Measurements from ENCODE around the gene YIF1B. TPM values are rescaled to one million over a fixed set of nuclear protein-coding genes. Genes with fewer than 3 reads are reported as not detected.

Gene YIF1B
- total and polyA plus RNA-seq, 2 donors (not counting 1 experiment from before 2014, with no cell fraction given) = 31.6 to 58.3 TPM

- Mint-ChIP-seq H3K4me3 (peak overlapping the region; percentile 97), H3K9me3 (ENCODE audit: insufficient read depth) (no peaks in the 10 kb centered on the region), H3K27me3 (no peaks in the 10 kb centered on the region), H3K27ac (peak overlapping the region; percentile 97), H3K4me1 (peaks cover 13% of the 10 kb centered on the region)
- Histone ChIP-seq H3K4me2 (replicated peaks; ENCODE audit: low read depth, low read length, poor library complexity, severe bottlenecking) (peak overlapping the region; percentile 89), H2AFZ (ENCODE audit: insufficient read depth, low read depth, low read length, poor library complexity, severe bottlenecking) (peak overlapping the region; percentile 87), H3K79me2 (ENCODE audit: control insufficient read depth, insufficient read depth, low read length) (peaks cover 6% of the 10 kb centered on the region), H3K4me3 (ENCODE audit: control extremely low read depth in 1 of 5, extremely low read depth in 1 of 5, insufficient read depth in 1 of 5, low read depth in 2 of 5, low read length in 4 of 5) (peak overlapping the region; percentile 52 to 85 (median 80)), H3K36me3 (replicated peaks in 1 of 2; ENCODE audit: control extremely low read depth in 1 of 2, control insufficient read depth in 1 of 2, extremely low read depth in 1 of 2, insufficient read depth in 2 of 2, low read length in 1 of 2) (no peaks in the 10 kb centered on the region), H4K20me1 (ENCODE audit: control insufficient read depth, insufficient read depth, low read length, poor library complexity, severe bottlenecking) (no peaks in the 10 kb centered on the region), H3K9me3 (ENCODE audit: control extremely low read depth in 1 of 3, control insufficient read depth in 2 of 3, insufficient read depth in 1 of 3, low read length in 2 of 3) (no peaks in the 10 kb centered on the region), H3K4me1 (ENCODE audit: control insufficient read depth in 2 of 2, insufficient read depth in 2 of 2, low read length in 2 of 2) (peaks cover 5 to 11% of the 10 kb centered on the region in 2 donors), H3K27ac (ENCODE audit: low read length in 2 of 2) (peak overlapping the region; percentile 89 to 95), H3K9ac (ENCODE audit: low read length) (peak overlapping the region; percentile 78), H3K27me3 (replicated peaks in 1 of 4; ENCODE audit: control extremely low read depth in 1 of 4, control insufficient read depth in 3 of 4, insufficient read depth in 4 of 4, low read length in 3 of 4) (no peaks in the 10 kb centered on the region)
- ATAC-seq (ENCODE audit: low read depth) = peak; percentile 64
- peak; percentile 96 for DNase-seq
- ChIA-PET POLR2A (interaction anchor here (0.5 to 1.3 kb wide), 7 partner anchors 38 to 1258 kb away, joined by 3 to 14 read pairs (median 3); partner anchors contain the start of genes PSMD8, SIPA1L3, WDR87 and ZNF420), CTCF (interaction anchor here (0.5 to 4.7 kb wide), 14 partner anchors 38 to 595 kb away, joined by 3 to 55 read pairs (median 6); partner anchors contain the start of genes EIF3K, GGN, PPP1R14A and PSMD8)
- intact Hi-C loops (cut with micrococcal nuclease) = loop anchor here (1.0 to 10.0 kb wide), 16 partner anchors 20 to 1259 kb away; partner anchors contain the start of genes FAM98C, GGN, PSMD8 and SIPA1L3
- WGBS (ENCODE audit: insufficient coverage) = under 1% methylated on average over 48 of the region's 52 CpGs
- TF ChIP-seq, protein P1, sequence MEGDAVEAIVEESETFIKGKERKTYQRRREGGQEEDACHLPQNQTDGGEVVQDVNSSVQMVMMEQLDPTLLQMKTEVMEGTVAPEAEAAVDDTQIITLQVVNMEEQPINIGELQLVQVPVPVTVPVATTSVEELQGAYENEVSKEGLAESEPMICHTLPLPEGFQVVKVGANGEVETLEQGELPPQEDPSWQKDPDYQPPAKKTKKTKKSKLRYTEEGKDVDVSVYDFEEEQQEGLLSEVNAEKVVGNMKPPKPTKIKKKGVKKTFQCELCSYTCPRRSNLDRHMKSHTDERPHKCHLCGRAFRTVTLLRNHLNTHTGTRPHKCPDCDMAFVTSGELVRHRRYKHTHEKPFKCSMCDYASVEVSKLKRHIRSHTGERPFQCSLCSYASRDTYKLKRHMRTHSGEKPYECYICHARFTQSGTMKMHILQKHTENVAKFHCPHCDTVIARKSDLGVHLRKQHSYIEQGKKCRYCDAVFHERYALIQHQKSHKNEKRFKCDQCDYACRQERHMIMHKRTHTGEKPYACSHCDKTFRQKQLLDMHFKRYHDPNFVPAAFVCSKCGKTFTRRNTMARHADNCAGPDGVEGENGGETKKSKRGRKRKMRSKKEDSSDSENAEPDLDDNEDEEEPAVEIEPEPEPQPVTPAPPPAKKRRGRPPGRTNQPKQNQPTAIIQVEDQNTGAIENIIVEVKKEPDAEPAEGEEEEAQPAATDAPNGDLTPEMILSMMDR (IDR thresholded peaks at IDR 0.05) = no peak
- no peak for TF ChIP-seq EZH2 (IDR thresholded peaks at IDR 0.05; ENCODE audit: borderline replicate concordance, insufficient read depth, low read depth, low read length, poor library complexity, severe bottlenecking)
Observed at GRCh38 chr19:38335949-38336637, 20.3 kb upstream of the YIF1B start.

DNA sequence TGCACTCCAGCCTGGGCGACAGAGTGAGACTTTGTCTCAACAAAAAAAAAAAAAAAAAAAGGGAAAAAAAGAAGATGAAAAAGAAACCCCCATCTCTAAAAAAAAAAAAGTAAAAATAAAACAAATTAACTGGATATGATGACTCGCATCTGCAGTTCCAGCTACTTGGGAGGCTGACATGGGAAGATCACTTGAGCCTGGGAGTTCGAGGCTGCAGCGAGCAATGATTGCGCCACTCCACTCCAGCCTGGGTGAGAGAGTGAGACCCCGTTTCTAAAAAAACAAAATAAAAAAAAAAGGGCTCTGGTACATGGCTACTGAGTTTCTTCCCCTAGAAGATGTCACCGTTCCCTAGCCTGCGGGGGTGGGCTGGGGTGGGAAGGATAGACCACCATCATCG lies 17.5 kb upstream of the YIF1B start:
- no peaks in the 10 kb centered on the region for H3K27me3 ChIP-seq (replicated peaks in 1 of 4; ENCODE audit: control extremely low read depth in 1 of 4, control insufficient read depth in 3 of 4, insufficient read depth in 4 of 4, low read length in 3 of 4)
- no peak overlapping the region for H3K4me2 ChIP-seq (replicated peaks; ENCODE audit: low read depth, low read length, poor library complexity, severe bottlenecking)
- H3K4me3 ChIP-seq (ENCODE audit: control extremely low read depth in 1 of 5, extremely low read depth in 1 of 5, insufficient read depth in 1 of 5, low read depth in 2 of 5, low read length in 4 of 5) = no peak overlapping the region
- no peak overlapping the region for H2AFZ ChIP-seq (ENCODE audit: insufficient read depth, low read depth, low read length, poor library complexity, severe bottlenecking)
- ChIA-PET CTCF (interaction anchor here (1.7 to 4.7 kb wide), 3 partner anchors 89 to 106 kb away, joined by 4 to 55 read pairs (median 14); no protein-coding TSS in a partner anchor), POLR2A (interaction anchor here (0.7 kb wide), 1 partner anchor 431 kb away, joined by 4 read pairs; no protein-coding TSS in a partner anchor)
- Mint-ChIP-seq H3K9me3 (ENCODE audit: insufficient read depth) (no peaks in the 10 kb centered on the region), H3K4me3 (no peak overlapping the region), H3K4me1 (peaks cover 10% of the 10 kb centered on the region), H3K27ac (no peak overlapping the region), H3K27me3 (no peaks in the 10 kb centered on the region)
- WGBS (ENCODE audit: insufficient coverage) = 100% methylated on average over 4 of the region's 9 CpGs
- H3K9me3 ChIP-seq (ENCODE audit: control extremely low read depth in 1 of 3, control insufficient read depth in 2 of 3, insufficient read depth in 1 of 3, low read length in 2 of 3) = no peaks in the 10 kb centered on the region
- intact Hi-C loops (cut with micrococcal nuclease) = loop anchor here (10.0 kb wide), 2 partner anchors 608 to 1118 kb away; partner anchors contain the start of genes ZNF383 and ZNF585B
- H3K79me2 ChIP-seq (ENCODE audit: control insufficient read depth, insufficient read depth, low read length) = no peaks in the 10 kb centered on the region
- ATAC-seq (ENCODE audit: low read depth) = no peak
- no peak overlapping the region for H3K9ac ChIP-seq (ENCODE audit: low read length)
- no peak for TF ChIP-seq EZH2 (IDR thresholded peaks at IDR 0.05; ENCODE audit: borderline replicate concordance, insufficient read depth, low read depth, low read length, poor library complexity, severe bottlenecking)
- TF ChIP-seq, protein P1 (IDR thresholded peaks at IDR 0.05) = no peak
- peaks cover 5 to 11% of the 10 kb centered on the region in 2 donors for H3K4me1 ChIP-seq (ENCODE audit: control insufficient read depth in 2 of 2, insufficient read depth in 2 of 2, low read length in 2 of 2)
- no peaks in the 10 kb centered on the region for H4K20me1 ChIP-seq (ENCODE audit: control insufficient read depth, insufficient read depth, low read length, poor library complexity, severe bottlenecking)
- no peaks in the 10 kb centered on the region for H3K36me3 ChIP-seq (replicated peaks in 1 of 2; ENCODE audit: control extremely low read depth in 1 of 2, control insufficient read depth in 1 of 2, extremely low read depth in 1 of 2, insufficient read depth in 2 of 2, low read length in 1 of 2)
- DNase-seq = no peak
- no peak overlapping the region for H3K27ac ChIP-seq (ENCODE audit: low read length in 2 of 2)

Measured in B cell (primary cell).